Left lung (tissue), 10 donors: ENCODE data around the gene IL22. TPM values are rescaled to one million over a fixed set of nuclear protein-coding genes. Genes with fewer than 3 reads are reported as not detected.

Source experiments
- ATAC-seq: fragments of 200-7000 bp; cut with Tn5 transposase; one replicate; pipeline ENCODE4 v1.9.1; 2020; ENCODE audit warnings: moderate library complexity
- DNase-seq, 4 donors: peaks; one replicate each; pipeline ENCODE4 v3.0.0-alpha.2; 2013 to 2020
- H3K27ac ChIP-seq, 2 donors: fragments of 200-600 bp; sonication (generic) in 1 of 2; one replicate each; pipeline versions ENCODE4 v1.5.0 to v1.8.0; 2020 to 2021
- H3K27me3 ChIP-seq, 2 donors: fragments of 200-600 bp; sonication (generic) in 1 of 2; one replicate each; pipeline versions ENCODE4 v1.5.0 to v1.8.0; 2020 to 2021
- H3K36me3 ChIP-seq, 2 donors: fragments of 200-600 bp; sonication (generic) in 1 of 2; one replicate each; pipeline versions ENCODE4 v1.5.0 to v1.8.0; 2020 to 2021
- H3K4me1 ChIP-seq, 2 donors: fragments of 200-600 bp; one replicate each; pipeline ENCODE4 v1.8.0; 2021
- H3K4me3 ChIP-seq, 2 donors: fragments of 200-600 bp; sonication (generic) in 1 of 2; one replicate each; pipeline versions ENCODE4 v1.5.0 to v1.8.0; 2020 to 2021; ENCODE audit warnings: mild to moderate bottlenecking in 1 of 2
- H3K9me3 ChIP-seq, 2 donors: fragments of 200-600 bp; sonication (generic) in 1 of 2; one replicate each; pipeline versions ENCODE4 v1.5.0 to v1.8.0; 2020 to 2021
- CTCF ChIP-seq, 2 donors: fragments of 200-600 bp; sonication (generic) in 1 of 2; IDR thresholded peaks; one replicate each; pipeline versions ENCODE4 v1.5.0 to v1.8.0; 2021; ENCODE audit warnings: antibody characterized with exemption in 2 of 2
- intact Hi-C, 2 donors: fragments of 100-400 bp; cut with DNase I; formaldehyde crosslinking; loops; one replicate each; pipeline versions ENCODE4 v1.11.2 to v1.14.2; 2022
- polyA plus RNA-seq, 6 donors: library from polyadenylated mRNA; unstranded; fragments of 120-200 nt; gene quantifications; one replicate each; pipeline ENCODE4 v1.2.1, GENCODE V29; 2013; ENCODE audit not compliant: insufficient read length in 6 of 6
- total RNA-seq, 2 donors: library from RNA; stranded (reverse); fragmentation: NEBNext Ultra II Directional; extraction: Animal tissue kit (Norgen Biotek cat#: 25700); gene quantifications; one replicate each; pipeline ENCODE4 v1.2.1, GENCODE V29; 2021
- donor health status: DM: no; HTN: yes; CAD: no.
- donor health status: DM: no; HTN: no; CAD: no.

The IL22 gene
- total and polyA plus RNA-seq, 8 donors: not detected

- Histone ChIP-seq H3K27me3 (no peaks in the 10 kb centered on the region), H3K9me3 (no peaks in the 10 kb centered on the region), H3K4me3 (no peak within 1 kb of the TSS), H3K36me3 (no peaks in the 10 kb centered on the region), H3K4me1 (peaks cover 0 to 10% of the 10 kb centered on the region in 2 donors), H3K27ac (no peak within 1 kb of the TSS)
- no peak for ATAC-seq
- no peak for DNase-seq
- intact Hi-C loops: no loop called here
- TF ChIP-seq CTCF (IDR thresholded peaks at IDR 0.05): no peak
These were observed 27.6 kb downstream of the IL22 start, which contains the start of gene IL26 for GRCh38 chr12:68225576-68226476. TSS of gene IL26 (minus strand) at chr12:68225810. CDS start at chr12:68225756, 54 bp downstream.

GRCh38 chr12:68224613-68225285 is 28.7 kb downstream of the IL22 start:
- Histone ChIP-seq H3K27ac (no peak overlapping the region), H3K36me3 (no peaks in the 10 kb centered on the region), H3K9me3 (no peaks in the 10 kb centered on the region), H3K27me3 (no peaks in the 10 kb centered on the region), H3K4me1 (peaks cover 0 to 10% of the 10 kb centered on the region in 2 donors), H3K4me3 (no peak overlapping the region)
- TF ChIP-seq CTCF (IDR thresholded peaks at IDR 0.05): no peak
- DNase-seq (no peak), ATAC-seq (no peak)
- intact Hi-C loops: loop anchor here in 1 of 2 donors (5.0 kb wide), 1 partner anchor 93 kb away; no protein-coding TSS in a partner anchor

GRCh38 chr12:68223067-68223747 is 30.2 kb downstream of the IL22 start:
- intact Hi-C loops: loop anchor here in 1 of 2 donors (5.0 kb wide), 1 partner anchor 94 kb away; no protein-coding TSS in a partner anchor

GRCh38 chr12:68222326-68222725 is 31.1 kb downstream of the IL22 start:
- peak in 2 of 4 donors; percentile 58 to 82 for DNase-seq
- Histone ChIP-seq H3K27ac (no peak overlapping the region), H3K9me3 (no peaks in the 10 kb centered on the region), H3K4me3 (no peak overlapping the region), H3K4me1 (peaks cover 0 to 10% of the 10 kb centered on the region in 2 donors), H3K36me3 (no peaks in the 10 kb centered on the region), H3K27me3 (peaks cover 14 to 16% of the 10 kb centered on the region in 2 donors)
- ATAC-seq: no peak
- intact Hi-C loops: loop anchor here in 1 of 2 donors (5.0 kb wide), 1 partner anchor 95 kb away; no protein-coding TSS in a partner anchor
- TF ChIP-seq CTCF (IDR thresholded peaks at IDR 0.05): no peak

More at GRCh38 chr12:68223067-68223747, 30.2 kb downstream of the IL22 start:
- H3K9me3 ChIP-seq: no peaks in the 10 kb centered on the region
- peak; percentile 74 to 77 for TF ChIP-seq CTCF (IDR thresholded peaks at IDR 0.05)
- DNase-seq (peak; percentile 70 to 90 (median 79)), ATAC-seq (peak; percentile 100)
- H3K4me1 ChIP-seq: peaks cover 0 to 10% of the 10 kb centered on the region in 2 donors
- H3K36me3 ChIP-seq: no peaks in the 10 kb centered on the region
- no peak overlapping the region for H3K27ac ChIP-seq
- peaks cover 6 to 11% of the 10 kb centered on the region in 2 donors for H3K27me3 ChIP-seq
- no peak overlapping the region for H3K4me3 ChIP-seq
